GM19193 (cell line): Measurements from ENCODE around the gene NPB.
A peak's percentile ranks its signal among the peaks of the same experiment; 100 is the strongest.

Experiments
- POLR2A ChIP-seq: IDR thresholded peaks from 4 replicates; pipeline ENCODE4 v1.6.1; 2011; ENCODE audit not compliant: insufficient read depth, insufficient read length; ENCODE audit errors: extremely low read depth

Gene NPB

DNA sequence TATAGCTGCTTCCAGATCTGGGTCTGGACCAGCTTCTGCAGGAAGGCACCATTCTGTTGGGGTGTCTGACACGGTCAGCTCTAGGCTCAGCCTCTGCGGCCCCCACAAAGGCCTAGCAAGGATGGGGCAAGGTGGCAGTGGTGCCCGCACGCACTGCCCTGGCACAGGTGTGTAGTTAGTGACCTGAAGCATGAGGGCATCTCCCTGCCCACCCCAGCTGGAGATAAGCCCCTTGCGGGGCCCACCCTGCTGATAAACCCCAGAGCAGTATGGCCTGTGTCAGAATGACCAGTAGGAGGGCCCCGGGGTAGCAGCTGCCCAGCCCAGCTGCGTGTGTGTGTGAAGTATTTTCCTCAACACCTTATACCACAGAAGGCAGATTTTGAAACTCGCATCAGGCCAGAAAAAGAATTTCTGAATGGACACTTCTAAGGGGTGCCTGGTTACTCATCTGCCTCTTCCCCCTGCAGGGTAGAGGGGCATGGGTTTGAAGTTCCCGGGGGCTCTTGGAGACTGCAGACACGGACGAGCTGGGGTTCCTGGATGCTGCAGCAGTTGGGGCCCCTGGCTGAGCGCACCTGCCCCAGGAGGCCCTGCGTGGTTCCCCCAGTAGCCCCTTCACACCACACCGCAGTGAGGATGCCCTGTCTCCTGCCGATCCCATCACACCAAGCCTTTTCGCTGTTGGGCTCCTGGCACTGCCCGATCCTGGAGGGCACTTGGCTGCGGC, 35.4 kb upstream of the NPB start:
- peak; percentile 43 for TF ChIP-seq POLR2A

DNA sequence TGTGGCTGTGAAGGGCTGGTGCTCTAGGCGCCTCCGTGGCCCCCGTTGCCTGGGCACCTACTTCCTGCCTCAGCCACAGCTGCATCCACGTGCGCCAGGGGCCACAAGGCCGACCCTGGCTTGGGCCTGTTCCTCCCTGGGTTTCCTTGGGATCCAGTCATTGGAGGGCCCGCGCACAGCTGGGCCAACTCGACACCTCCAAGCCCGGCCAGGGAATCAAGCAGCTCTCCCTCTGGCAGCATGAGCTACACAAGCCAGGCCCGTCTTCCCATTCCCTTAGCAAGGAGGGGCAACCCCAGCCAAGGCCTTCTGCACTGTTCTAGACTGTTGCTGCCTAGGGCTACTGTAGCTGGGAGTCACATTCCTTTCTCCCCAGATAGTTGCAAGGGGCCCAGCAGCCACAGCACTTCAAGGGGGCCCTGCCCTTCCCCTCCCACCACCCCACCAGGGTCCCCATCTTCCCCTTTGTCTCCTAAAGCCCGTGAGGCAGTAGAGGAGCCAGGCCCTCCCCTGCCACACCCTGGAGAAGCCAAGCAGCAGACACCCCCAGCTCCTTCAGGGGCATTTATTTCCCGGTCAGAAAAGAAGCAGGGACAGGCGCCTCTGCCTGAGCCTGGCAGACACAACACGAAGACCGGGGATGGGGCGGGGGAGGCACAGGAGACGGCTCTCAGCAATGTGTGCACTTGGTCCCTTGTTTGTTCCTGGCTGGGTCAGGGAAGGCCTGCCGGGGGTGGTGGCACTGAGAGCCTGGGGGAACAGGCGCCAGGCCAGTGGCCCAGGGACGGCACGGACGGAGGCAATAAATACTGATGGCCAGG, 34.7 kb upstream of the NPB start:
- TF ChIP-seq POLR2A: peak; percentile 65

DNA sequence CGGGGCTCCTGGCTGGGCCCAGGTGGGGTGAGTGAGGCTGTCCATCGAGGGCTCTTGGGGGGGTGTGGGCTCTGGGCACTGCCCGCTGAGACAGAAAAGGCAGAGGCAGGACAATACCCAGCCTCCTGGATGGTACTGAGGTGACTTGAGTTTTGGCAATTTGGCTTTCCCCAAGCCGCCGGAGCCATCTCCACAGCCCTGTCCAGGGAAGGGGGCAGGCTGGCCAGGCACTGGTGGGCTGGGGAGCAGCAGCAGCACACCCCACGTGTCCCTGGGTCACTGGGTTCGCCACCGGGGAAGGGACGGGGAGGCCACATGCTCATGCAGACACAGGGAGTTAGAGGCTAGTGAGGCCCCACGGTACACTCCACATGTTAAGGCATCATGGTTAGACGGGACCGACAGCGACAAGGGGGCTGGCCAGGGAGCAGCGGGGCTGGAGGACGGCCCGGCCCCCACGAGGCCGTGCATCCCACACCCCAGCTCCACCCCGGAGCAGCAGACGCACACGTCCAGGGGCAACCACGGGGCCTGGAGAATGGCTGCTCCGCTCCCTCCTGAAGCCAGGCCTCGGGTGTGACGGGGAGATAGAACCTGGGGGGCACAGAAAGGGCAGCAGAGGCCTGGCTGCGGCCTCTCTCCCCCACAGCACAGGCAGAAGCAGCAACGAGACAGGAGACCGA, 33.9 kb upstream of the NPB start:
- TF ChIP-seq POLR2A: no peak

DNA sequence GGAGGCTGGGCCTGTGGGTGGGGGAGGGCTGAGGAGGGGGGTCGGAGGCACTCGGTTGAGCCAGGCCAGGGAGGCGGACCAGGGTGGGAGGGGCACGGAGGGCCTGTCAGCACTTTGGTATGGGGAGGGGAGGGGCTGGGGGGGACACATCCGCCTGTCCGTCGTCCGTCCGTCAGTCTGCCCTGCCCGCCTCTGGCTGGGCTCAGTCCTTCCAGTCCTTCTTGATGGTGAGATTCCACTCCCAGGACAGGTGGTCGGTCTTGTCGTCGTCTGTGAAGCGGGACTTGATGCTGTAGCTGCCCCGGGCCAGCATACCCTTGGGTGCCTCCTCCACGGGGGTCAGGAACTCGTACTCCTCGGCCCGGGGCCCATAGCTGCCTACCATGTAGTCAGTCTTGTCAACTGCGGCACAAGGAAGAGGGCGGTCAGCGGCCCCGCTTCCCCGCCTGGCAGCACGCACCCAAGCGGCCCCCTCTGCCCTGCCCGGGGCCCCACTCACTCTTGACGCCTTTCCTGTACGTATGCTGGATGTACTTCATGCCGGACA, 33.3 kb upstream of the NPB start:
- no peak for TF ChIP-seq POLR2A

DNA sequence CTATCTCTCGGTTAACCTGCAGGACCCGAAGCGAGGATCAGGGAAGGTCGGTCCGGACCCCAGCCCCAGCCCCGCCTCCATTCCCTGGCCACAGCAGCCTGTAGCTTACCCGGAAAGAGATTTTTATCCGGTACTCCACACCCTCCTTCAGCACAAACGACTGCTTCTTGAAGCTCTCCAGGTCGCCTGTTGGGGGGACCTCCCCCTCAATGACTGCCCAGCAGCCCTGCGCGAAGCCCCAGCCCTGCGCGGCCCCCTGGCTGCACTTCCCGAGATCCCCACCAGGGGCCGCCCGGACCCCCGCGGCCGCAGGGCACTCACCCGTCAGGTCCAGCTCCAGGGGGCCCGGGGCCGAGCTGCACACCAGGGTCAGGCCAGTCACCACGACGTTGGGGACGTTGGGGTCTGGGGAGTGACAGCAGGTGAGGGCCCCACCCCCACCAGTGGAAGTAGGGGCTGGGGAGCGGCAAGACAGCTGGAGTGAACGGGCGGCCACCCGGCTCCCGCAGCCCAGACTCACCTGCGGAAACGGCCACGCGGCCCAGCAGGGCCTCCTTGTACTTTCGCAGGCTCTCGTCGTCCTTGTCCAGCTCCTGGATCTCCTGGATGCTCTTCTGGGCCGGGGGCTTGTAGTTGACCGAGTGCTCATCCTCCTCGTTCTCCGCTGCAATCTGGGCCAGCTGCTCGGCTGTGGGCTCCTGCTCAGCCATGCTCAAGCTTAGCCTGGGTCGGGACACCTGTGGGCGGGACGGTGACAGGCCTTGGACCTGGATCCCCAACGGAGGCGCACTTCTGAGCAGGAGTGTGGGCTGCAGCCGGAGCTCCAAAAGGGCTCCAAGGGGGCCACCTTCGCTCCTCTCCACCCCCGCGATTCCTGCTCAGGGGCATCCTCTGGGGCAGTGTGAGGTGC, 32.6 kb upstream of the NPB start:
- peak; percentile 42 for TF ChIP-seq POLR2A

DNA sequence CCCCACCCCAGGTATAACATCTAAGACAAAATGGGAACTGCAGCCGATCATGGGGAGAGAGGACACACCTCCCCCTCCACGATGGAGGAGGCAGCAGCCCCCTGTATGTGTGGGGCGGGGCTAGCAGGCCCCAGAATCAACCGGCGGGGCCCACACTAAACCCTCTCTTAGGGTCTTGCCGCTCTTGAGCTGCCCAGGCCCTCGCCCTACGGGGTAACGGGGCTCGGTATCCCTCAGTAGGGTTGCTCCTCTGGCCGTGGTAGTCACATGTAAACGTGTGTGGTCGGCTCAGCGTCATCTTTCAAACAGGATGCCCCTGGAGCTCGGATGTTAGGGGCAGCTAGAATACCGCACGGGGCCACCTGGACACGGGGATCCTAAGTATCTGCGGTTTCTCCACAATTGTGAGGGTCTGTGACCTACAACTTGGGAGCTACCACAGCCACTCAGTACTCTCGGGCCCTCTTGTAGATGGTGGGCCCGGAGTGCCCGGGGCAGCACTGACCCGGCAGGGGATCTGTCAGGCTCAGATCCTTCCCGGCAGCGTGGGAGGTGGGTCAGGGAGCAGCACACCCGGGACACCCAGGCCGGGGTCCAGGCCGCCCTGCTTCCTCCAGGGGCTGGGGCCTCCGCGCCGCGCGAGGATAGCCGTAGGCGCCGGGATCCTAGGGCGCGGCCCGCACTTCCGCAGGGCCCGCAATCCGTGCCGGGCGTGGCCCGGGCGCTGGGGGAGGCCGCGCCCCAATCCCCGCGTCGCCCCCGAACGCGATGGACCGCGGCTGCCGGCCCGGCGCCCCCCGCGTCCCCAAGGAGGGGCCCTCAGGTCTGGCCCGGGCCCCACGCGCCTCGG, 31.7 kb upstream of the NPB start:
- no peak for TF ChIP-seq POLR2A

DNA sequence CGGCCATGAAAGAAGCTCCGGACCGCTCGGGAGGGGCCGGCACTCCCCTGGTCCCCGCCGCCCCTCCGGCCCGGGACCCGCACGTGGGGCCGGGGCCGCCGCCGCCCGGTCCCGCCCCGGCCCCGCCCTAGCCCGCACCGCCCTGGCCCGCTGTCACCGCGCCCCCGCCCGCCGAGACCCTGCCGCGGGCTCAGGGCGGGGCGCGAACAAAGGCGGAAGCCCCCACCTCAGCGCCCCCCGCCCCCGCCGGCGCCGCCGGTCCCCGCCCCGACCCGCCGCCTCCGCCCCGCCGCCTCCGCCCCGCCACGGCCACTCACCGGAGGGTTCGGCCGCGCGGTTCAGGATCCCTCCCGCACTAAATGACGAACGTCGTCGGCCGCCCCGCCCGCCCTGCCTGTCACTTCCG, 31.1 kb upstream of the NPB start, which contains the start of gene ARHGDIA:
Gene ARHGDIA (minus strand): TSS at position 357 of the 406 bp plus-strand sequence. CDS start 1,407 bp downstream, outside the sequence.
- TF ChIP-seq POLR2A: no peak

DNA sequence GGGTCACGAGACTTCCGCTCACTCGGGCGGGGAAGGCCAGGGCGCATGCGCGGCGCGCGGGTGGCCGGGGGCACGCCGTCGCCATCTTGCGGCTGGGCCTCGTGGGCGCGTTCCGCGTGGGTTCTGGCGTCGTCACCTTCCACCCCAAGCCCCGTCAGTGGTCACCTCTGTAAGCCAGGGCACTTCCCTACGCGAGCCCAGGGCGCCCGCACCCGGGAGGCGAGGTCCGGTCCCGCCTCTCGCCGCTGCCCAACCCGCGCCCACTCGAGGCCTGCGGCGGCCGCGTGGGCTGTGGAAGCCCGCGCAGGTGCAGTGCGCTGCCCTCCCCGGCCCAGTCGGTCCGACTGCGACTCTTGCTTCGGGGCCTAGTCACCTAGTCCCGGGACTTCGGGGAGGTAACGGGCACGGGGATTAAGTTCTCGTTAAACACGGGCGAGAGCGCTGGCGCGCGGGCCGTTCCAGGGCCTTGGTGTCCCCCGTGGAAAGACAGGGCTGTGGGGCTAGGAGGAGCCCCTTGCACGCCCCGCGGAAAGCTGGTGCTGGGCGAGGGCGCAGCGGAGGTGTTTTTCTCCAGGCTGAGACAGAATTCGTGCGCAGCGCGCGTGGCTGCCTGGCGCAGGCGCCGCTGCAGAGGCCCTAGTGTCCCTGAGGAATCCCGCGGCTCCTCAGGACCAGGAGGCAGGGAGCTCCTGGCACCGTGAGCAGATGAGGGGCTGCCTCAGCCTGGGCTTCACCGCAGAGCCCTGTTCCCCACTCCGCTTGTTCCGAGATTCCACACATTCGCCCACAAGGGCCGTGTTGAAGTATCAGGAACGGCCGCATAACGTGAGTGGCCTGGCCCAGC, 30.4 kb upstream of the NPB start:
- TF ChIP-seq POLR2A: peak; percentile 83

DNA sequence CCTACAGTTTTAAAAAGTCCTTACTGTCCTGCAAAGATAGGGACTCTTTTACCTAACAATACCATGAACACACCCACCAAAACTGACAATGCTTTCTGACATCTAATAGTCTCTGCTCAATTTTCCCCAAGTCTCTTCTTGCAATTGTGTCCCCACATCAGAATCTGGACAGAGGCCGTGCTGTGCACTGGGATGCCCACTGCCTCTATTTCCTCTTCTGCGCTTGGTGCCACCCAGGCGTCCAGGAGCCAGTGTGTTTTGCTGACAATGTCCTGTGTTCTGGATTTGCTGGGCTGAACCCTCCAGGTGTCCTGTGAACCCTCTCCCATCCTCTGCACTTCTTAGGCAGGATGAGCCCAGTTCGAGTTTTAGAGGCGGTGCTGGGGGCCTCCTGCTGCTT, 24.5 kb upstream of the NPB start:
- TF ChIP-seq POLR2A: no peak

DNA sequence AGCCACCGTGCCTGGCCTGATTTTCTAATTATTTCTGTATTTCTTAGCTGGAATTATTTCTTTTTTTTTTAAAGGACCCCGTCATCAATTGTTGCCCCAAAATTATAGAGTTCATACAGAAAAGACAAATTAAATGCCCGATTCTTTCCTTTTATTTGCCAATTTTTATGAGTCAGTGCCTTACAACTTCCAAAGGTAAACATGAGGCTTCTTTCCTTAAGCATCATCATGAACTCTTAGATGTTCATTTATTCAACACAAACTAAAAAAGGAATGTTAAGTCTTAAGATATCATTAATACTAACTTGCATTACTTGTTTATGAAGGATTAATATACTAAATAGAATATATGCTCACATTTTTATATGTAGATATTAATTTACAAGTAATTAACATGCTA, 23.7 kb upstream of the NPB start:
- no peak for TF ChIP-seq POLR2A

DNA sequence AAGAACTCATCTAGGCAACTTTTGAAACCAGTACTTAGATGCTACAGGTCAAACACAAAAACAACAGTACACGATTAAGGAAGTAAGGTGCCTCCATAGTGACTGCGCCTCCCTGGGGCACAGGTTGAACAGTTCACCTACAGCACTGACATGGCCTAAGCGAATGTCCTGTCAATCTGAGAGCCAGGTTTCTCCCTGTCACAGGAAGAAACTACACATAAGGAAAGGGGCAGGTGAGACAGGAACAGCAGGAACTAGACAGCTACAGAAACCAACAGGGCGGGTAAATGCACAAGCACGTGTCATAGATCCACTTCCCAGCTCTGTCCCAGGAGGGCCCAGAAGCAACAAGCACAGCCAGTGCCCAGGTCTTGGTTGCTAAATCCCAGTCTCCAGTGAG, 22.9 kb upstream of the NPB start:
- no peak for TF ChIP-seq POLR2A

DNA sequence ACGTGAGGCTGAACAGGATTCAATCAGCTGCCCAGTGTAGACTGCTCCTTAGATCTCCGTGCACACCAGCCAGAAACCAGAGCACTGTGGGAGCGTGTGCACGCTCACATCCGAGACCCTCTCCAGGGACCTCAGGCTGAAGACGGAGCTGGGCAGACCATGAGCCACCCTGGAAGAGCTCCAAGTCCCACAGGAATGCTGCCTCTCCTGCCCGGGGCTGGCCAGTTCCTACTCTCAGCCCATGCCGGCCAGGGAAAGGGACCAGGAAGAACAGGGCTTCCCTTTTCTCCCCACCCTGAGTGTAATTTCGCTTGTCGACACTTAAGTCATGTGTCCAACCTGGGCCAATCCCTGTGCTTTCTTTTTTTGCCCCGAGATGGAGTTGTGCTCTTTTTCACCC, 17.5 kb upstream of the NPB start:
- no peak for TF ChIP-seq POLR2A
